ENCODE results near the gene UTP3.
A peak's percentile ranks its signal among the peaks of the same experiment; 100 is the strongest.
"Not testable (repeated sequence)": the region's sequence is repeated elsewhere in the genome, so short reads cannot be mapped to it uniquely, and the experiment has no call there.

The UTP3 gene

DNA sequence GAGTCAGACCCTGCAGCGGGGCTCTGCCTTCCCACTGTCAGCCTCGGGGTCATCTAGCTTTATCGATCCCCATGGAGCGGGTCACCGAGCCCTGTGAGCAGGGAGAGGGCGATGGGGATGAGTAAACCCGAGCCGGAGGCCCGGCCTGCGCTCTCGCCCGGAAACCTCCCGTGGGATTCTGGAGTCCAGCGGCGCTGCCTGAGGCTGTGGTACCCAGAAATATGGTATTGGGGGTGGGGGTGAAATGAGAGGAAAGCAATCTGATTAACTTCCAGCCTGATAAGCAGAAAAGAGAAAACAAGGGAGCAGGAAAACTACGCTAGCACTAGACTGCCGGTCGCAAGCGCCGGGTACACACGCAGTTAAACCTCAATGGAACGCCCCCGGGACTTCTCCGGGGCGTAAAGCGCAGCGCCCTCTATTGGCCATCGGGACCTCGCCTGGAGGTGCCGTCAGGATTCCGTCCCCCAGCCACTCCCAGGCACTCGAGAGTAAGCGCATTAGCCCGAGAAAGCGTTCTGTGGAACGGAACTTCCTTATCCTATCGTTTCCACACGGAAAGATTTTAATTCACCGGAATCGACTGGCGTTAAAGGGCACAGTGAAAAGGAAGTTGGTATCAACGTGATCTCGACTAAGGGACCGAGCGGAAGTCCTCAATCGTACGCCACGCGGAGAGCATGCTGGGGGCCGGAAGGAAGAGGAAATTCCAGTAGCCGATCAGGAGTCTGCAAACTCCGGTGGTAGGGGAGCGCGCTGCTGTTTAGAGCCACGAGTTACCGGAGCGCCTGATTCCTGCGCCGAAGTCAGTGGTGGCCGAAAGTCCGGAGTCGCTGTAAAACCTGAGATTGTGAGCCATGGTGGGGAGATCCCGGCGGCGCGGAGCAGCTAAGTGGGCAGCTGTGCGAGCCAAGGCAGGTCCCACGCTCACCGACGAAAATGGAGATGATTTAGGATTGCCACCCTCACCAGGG, at the start of gene UTP3:
Gene UTP3 (plus strand): TSS at position 712 of the 974 bp plus-strand sequence. CDS start 146 bp downstream, at position 858.
- peak; percentile 97 for DNase-seq (ENCODE audit: low spot score)

GRCh38 chr4:70640192-70640591, 48.1 kb upstream of the UTP3 start:
- no peak for DNase-seq (ENCODE audit: low spot score)

DNA sequence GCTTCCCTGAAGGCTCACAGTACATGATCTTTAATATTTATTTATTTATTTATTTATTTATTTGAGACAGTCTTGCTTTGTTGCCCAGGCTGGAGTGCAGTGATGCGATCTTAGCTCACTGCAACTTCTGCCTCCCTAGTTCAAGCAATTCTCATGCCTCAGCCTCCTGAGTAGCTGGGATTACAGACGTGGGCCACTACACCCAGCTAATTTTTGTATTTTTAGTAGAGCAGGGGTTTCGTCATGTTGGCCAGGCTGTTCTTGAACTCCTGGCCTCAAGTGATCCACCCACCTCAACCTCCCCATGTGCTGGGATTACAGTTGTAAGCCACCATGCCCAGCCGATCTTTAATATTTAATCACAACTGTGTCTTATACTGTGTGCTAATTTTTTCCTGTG, 37.6 kb upstream of the UTP3 start:
- DNase-seq (ENCODE audit: low spot score): not testable (repeated sequence)

DNA sequence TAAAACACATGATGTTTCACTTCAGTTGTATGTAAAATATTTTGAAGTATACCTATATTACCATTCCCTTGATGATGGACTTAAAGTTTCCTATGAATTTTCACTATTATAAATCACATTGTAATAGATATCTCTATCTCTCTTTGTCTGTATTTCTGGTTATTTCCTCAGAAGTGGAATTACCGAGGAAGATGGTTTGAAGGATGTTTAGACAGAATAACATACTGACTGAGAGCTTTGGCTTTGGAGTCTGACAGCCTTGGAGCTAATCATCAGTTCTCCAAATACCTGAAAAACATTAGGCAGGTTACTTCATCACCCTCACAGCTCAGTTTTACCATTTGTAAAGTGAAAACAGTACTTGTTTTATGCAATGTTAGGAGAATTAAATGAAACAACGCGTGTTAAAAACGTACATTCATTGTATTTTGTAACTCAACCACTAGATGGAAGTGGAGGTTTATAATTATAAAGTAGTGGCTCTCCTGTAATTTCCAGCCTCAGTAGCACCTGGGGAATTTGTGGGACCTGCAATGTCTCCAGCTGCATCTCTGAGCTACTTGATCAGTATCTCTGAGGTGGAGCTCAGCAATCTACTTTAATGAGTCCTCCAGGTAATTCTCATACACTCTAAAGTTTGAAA, 36.3 kb upstream of the UTP3 start:
- peak; percentile 37 for DNase-seq (ENCODE audit: low spot score)

DNA sequence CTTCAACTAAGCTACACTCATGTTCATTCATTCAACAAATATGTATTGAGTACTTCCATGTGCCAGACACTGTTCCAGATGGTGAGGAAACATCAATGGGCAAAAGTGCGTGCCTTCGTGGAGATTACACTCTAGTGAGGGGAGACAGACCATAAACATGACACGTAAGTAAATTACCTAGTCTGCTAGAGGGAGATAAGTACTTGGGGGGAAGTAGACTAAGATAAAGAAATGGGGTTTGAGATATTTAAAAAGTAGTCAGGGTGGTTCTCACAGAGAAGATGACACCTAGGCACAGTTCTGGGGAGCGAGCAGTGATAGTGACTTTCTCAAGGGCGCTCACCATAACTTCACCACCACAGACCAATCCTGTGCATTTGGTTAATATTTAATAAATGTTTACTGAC, 33.7 kb upstream of the UTP3 start:
- no peak for DNase-seq (ENCODE audit: low spot score)

DNA sequence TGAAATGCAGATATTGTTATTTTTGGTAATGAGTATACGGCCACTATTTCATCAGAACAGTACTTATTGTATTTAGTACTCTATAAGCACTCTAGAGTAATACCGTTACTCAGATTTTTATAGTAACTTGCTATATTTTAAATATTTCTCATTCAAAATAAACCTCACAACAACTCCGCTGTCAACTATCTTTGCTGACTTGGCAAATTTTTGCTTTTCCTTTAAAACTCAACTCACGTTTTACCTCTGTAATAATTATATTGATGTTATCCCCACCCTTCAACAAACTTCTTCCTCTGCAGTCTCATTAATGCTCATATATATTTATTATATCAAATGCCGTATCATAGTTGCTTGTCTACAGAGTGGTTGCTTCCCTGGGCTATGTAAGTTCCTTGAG, 31.0 kb upstream of the UTP3 start:
- no peak for DNase-seq (ENCODE audit: low spot score)

- DNase-seq (ENCODE audit: low spot score): no peak
Observed at GRCh38 chr4:70658418-70658817, 29.9 kb upstream of the UTP3 start.

DNA sequence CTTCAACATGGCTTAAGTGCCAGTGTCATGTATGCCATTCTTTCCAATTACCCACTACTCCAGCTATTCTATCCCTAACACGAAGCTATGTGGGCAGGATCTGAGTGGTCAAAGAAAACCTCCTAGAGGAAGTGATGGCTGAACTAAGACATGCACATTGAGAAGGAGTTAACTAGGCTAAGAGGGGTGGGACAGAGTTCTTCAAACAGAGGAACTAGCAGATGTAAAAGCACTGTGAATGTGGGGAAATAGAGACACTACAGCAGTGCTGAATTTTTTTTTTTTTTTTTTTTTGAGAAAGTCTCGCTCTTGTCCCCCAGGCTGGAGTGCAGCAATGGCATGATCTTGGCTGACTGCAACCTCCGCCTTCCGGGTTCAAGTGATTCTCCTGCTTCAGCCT, 28.2 kb upstream of the UTP3 start:
- no peak for DNase-seq (ENCODE audit: low spot score)

- DNase-seq (ENCODE audit: low spot score): not testable (repeated sequence)
Observed at GRCh38 chr4:70661309-70661922, 26.9 kb upstream of the UTP3 start.

DNA sequence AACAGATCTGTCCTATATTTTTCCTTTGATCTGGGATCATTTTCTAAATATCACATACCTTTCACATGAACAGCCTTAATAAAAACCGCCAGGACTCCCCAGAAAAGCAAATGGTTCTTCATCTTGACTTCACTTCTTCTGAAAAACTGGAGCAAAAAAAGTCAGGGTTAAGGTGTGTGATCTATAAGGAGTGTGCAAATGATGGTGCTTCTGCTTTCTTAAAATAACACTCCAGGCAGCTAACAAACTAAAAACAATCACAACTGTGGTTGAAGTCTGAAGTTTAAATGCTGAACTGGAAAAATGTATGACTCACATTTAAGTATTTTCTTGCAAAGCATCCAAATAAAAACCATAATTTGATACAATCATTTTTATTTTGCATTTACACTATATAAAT, 22.0 kb upstream of the UTP3 start, which contains the start of gene JCHAIN:
Gene JCHAIN (minus strand): TSS at position 140 of the 400 bp plus-strand sequence. CDS start 18 bp downstream, at position 122.
- no peak for DNase-seq (ENCODE audit: low spot score)

GRCh38 chr4:70667740-70668535, 20.4 kb upstream of the UTP3 start:
- no peak for DNase-seq (ENCODE audit: low spot score)

DNA sequence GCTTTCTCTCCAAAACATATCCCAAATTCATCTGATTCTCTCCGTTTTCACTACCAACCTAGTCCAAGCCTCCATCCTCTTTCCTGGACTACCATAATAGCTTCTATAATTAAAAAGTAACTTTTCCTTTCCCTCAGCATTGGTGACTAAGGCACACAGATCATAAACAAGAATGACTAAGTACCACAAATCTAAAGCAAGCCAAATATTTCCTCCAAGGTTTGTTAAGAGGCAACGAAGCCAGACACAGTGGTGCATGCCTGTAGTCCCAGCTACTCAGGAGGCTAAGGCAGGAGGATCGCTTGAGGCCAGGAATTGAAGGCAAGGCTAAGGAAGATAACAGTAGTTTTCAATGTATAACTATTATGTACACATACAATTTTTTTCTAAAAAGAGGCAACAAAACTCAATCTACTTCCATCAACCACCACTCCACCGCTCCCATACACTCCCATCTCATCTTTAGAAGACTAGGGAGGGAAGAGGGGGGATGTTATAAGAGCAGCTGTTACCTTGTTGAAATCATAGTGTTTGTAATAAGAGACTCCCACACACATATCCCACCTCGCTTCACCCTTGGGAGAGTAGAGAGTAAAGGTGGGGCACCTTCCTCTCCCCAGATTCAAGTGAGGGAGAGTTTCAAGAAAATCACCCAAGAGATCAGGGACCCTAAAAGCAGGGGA, 17.9 kb upstream of the UTP3 start:
- no peak for DNase-seq (ENCODE audit: low spot score)

- no peak for DNase-seq (ENCODE audit: low spot score)
Observed at GRCh38 chr4:70671091-70671490, 17.2 kb upstream of the UTP3 start.

- no peak for DNase-seq (ENCODE audit: low spot score)
Observed at GRCh38 chr4:70674191-70674590, 14.1 kb upstream of the UTP3 start.

DNA sequence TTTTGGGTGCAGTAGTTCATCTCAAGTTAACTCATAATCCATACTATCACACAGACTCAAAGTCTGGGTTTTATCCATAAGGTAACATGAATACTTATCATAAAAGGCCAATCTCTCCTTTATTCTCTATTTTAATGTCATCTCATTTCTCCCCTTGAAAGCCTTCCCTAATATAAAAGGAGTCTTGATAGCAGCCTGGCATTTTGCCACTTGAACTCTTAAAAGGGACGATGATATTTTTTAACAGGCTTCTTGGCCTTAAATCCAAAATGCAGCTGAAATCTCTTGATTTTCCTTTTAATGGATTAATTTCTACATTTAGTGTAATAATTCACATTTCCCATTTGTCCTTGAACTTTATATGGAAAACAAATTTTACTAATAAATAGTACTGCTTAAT, 13.6 kb upstream of the UTP3 start:
- no peak for DNase-seq (ENCODE audit: low spot score)

DNA sequence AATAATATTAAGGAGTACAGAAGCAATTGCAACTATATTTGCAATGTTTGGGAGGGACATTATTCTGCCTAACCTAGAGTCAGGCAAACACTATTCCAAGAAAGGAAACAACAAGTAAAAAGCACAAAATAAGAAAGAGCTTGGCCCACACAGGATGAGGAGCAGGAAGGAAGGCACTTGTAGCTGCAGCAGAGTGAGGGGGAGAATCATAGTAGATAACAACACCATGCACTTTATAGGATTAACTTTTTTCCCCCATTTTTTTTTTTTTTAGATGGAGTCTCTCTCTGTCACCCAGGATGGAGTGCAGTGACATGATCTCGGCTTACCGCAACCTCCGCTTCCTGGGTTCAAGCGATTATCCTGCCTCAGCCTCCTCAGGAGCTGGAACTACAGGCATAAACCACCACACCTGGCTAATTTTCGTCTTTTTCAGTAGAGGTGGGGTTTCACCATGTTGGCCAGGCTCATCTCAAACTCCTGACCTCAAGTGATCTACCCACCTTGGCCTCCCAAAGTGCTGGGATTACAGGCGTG, 11.7 kb upstream of the UTP3 start:
- no peak for DNase-seq (ENCODE audit: low spot score)

GRCh38 chr4:70678383-70678999, 9.8 kb upstream of the UTP3 start:
- DNase-seq (ENCODE audit: low spot score): peak; percentile 66

DNA sequence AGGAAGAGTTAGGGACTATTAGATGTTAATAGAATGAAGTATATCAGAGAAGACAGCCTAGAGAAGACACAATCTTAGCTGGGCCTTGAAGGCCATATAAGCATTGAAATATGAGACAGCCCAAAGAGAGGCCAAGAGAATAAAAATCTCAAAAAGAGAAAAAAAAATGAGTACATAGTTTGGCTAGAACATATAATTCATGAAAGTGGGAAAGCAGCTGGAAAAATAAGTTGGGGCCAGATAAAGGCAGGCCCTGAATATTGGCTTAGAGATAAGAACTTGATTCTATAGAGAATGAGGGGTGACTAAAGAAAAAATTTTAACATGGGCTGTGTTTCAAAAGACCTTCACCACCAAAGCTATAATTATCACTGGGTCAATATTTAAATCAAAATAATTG, 7.4 kb upstream of the UTP3 start:
- DNase-seq (ENCODE audit: low spot score): no peak

- no peak for DNase-seq (ENCODE audit: low spot score)
Observed at GRCh38 chr4:70681704-70682103, 6.6 kb upstream of the UTP3 start.

GRCh38 chr4:70682142-70682541, 6.2 kb upstream of the UTP3 start:
- not testable (repeated sequence) for DNase-seq (ENCODE audit: low spot score)

DNA sequence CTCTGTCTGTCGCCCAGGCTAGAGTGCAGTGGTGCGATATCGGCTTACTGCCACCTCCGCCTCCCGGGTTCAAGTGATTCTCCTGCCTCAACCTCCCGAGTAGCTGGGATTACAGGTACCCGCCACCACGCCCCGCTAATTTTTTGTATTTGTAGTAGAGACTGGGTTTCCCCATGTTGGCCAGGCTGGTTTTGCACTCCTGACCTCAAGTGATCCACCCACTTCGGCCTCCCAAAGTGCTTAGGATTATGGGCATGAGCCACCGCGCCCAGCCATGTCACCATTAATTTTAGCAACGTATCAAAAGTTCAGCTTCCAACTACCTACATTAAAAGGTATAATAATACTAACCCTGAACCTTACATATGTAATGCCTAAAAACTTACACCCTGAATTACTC, 940 bp upstream of the UTP3 start:
- no peak for DNase-seq (ENCODE audit: low spot score)

Measured in SW480 (cell line).